ENCODE measurements around the gene LRRC59.
"Not testable (repeated sequence)": the region's sequence is repeated elsewhere in the genome, so short reads cannot be mapped to it uniquely, and the experiment has no call there.

Gene LRRC59

DNA sequence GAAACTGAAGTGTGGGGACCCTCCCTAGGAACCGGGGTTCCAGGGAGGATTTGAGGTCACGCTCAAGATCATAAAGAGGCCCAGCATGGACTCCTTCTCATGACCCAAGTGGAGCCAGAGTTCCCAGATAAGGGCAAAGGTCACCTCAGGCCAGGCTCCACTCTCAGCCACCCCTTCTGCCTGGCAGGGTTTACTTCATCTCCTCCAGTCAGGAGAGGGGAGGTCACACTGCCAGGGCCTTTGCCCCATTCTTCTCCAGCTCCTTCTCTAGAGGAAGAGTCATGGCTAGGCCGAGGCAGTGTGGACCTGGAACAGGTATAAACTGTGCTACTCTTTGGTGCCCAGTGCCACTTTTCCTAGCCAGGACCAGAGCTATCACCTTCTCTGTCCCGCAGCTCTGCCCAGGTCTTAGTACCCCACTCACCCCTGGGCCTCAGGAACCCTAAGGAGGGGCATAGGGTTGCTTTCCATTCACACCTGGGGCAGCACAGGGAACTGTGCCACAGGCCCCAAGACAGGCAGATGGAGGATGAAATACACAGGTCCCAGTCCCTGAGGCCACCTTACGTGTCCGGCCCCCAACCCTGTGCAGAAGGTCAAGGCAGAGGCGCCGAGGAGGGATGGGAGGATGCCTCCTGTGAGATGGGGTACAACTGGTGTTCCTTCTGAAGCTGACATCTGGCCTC, 27.8 kb upstream of the LRRC59 start:
- no peak for DNase-seq (ENCODE audit: low spot score)

DNA sequence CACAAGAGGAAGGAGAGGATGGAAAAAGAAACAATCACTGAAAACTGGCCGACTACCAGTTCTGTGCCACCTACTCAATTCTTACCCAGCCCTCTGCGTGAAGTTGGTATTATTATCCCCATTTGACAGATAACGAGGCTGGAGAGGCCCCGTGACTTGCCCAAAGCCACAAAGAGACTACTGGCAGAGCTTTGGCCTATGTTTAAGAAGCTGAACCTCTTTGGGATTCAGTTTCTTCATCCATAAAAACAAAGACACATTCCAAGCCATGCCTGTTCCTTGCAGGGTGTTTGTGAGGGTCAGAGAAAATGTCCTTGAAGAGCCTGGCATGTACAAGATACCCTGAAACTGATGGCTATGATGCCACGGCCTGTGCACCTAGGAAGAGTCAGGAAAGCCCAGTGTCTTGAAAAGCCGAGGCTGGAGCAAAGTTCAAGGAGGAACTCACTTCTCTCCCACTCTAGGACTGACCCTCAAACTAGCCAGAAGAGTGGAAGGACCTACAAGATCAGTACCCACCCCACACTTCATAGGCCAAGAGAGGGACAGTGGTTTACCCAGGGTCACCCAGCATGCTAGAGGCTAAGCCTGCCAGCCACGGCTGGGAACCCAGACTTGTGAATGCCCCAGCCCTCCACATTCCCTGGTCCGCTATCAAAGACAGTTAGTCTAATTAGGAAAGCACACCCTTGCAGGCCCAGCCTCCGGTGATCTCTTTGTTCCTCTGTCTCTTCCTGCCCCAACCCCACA, 27.1 kb upstream of the LRRC59 start:
- DNase-seq (ENCODE audit: low spot score) = no peak

DNA sequence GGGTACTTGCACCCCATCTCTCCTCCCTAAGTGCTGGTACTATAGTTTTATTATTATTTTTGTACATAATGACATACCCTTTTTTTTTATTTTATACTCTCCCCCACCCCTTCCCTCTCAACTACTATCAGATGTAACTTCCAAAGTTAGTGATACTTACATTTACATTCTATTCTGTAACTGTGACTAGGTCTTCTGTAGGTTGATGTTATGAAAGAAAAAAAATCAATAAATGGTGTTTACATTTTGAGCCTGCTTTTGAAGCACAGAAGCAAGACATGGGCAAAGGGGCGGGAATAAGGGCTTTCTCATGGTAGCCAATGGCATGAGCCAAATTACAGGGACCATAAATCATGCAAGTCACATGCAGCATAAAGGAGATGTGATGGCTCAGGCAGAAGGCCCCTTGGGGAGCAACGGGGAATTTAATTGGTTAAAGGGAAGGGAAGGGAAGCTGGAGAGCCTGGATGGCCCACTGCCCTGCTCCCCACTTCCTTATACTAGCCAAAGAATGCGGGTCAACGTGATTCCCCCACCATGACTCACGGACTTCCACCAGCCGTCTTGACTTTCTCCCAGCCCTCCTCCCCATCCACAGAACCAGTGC, 26.3 kb upstream of the LRRC59 start:
- DNase-seq (ENCODE audit: low spot score) = no peak

DNA sequence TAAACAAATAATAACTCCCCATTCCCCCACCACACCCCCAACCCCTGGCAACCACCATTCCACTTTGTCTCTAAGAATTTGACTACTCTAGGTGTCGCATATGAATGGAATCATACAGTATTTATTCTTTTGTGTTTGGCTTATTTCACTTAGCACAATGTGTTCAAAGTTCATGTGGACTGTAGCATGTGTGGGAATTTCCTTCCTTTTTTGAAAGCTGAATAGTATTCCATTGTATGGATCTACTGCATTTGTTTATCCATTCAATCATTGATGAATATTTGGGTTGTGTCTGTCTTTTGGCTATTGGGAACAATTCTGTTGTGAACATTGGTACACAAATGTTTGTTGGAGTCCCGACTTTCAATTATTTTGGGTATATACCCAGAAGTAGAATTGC, 25.4 kb upstream of the LRRC59 start:
- DNase-seq (ENCODE audit: low spot score) = no peak

DNA sequence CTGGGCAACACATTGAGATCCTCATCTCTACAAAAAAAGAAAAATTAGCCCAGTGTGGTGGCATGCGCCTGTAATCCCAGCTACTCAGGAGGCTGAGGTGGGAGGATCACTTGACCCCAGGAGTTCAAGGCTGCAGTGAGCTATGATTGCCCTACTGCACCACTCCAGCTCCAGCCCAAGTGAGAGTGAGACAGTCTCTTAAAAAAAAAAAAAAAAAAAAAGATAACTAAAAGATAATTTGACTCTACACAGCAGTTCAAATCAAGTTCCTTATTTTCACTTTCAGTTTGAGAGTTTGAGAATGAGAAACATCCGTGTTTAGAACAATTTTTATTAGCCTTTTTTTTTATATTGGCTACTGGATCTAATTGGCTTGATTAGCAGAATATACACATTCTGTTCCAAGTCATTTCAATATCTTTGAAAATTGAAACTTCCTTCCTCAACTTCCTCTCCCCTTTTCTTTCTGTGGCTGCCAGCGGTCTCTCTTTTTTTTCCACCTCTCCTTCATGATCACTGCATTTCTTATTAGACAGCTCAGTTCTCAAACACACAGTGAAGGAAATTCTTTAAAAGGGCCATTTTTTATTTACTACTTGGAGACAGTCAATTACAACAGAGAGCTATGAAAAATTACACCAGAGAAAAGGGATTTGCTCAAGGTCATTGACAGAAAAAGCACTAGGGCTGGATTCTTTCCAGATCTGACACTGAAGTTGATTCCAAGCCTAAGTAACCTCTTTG, 24.2 kb upstream of the LRRC59 start:
- DNase-seq (ENCODE audit: low spot score) = no peak

DNA sequence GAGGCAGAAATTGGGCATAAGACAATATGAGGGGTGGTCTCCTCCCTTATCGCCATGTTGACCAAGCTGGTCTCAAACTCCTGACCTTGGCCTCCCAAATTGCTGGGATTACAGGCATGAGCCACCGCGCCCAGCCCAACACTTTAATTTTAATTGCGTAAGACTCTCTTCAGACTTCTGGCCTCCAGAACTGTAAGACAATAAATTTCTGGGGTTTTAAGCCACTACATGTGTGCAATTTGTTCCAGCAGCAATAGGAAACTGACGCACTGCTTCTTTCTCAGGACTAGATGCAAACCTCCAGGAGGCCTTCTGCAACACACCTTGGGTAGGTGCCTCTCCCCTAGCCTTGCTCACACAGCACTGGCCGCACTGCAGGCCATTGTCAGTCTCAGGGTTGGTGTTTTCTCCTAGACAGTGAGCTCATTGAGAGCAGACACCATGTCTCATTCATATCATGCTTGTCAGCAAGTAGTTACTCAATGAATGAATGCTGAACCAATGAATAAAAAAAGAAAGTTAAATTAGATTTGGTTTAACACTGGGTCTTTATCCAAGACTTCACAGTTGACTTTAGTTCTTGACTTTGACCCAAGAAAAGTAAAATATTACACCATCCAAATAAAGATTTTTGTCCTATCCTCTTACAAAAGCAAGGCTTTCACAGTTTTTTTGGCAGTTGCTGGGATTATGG, 23.2 kb upstream of the LRRC59 start:
- DNase-seq (ENCODE audit: low spot score) = no peak

DNA sequence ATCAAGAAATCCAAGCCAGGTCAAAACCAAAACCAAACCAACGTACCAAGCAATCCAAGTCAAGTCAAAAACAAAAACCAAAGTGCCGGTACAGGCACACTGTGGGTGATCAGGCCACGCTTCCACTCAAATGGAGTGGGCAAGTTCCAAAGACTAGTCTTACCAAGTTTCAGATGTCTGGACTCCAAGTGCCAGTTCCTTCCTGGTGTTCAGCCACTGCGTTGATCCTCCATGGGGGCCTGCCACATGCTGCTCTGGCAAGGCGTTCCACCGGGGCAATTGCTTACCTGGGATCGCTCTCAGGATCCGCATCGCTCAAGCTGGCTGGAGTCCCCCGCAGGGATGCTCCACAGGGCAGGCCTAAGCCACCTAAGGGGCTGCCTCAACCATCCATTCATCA, 22.3 kb upstream of the LRRC59 start:
- DNase-seq (ENCODE audit: low spot score) = not testable (repeated sequence)

DNA sequence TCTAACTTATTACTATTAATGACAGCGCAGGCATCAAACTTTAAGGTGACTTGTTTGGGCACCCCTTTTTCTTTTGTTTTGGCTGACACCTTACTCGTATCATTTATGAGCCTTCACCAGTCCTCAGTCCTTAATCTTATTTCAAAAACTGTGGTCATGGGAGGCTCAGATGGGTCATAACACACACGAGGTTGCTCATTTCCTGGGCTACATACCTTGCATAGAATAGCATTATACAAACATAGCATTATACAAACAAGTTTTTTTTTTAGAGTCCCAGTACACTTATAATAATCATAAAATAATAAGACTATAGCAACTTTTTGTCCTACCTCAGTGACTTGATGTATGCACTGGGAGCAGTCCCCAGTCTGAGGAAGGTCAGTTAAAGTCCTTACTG, 17.5 kb upstream of the LRRC59 start:
- DNase-seq (ENCODE audit: low spot score) = no peak

DNA sequence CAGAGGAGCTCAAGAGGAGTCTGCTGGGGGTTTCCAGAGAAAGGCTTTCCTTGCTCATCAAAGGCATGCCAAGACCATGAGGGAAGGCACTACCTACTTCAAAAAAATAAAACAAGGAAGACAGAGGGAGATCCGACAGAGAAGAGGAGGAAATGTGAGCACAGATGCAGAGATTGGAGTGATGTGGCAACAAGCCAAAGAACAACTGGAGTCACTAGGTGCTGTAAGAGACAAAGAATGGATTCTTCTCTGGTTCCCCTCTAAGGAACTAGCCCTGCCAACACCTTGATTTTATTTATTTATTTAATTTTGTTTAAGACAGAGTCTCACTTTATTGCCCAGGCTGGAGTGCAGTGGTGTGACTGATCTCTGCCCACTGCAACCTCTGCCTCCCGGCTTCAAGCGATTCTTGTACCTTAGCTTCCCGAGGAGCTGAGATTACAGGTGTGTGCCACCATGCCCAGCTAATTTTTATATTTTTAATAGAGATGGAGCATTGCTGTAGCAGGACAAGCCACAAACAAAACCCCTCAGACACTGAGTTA, 14.9 kb upstream of the LRRC59 start:
- DNase-seq (ENCODE audit: low spot score) = no peak

DNA sequence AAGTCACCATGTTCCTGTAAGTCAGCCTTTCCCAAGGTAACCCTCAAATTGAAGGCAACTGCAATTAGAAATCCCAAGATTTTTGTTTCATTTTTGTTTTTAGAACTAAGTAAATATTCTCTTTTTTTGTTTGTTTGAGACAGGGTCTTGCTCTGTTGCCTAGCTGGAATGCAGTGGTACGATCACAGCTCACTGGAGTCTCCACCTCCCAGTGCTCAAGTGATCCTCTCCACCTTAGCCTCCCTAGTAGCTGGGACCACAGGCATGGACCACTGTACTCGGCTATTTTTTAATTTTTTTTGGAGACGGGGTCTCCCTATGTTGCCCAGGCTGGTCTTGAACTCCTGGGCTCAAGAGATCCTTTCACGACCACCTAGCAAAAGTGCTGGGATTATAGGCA, 10.6 kb upstream of the LRRC59 start:
- no peak for DNase-seq (ENCODE audit: low spot score)

DNA sequence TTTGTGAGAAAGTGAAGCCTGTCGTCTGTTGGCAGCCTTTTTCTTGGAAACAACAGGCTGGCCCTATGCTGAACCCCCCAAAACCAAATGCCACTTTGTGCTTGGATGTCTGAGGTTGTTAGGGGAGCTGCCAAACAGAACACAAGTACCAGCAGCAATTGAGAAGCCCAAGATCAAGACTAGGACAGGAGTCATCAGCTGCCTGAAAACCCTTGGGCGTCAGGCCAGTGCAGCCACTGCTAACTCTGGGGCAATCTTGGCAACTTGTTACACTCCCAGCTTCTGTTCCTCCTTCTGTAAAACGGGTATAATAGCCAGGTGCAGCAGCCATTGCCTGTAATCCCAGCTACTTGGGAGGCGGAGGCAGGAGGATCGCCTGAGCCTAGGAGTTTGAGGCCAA, 9.3 kb upstream of the LRRC59 start:
- DNase-seq (ENCODE audit: low spot score) = no peak

DNA sequence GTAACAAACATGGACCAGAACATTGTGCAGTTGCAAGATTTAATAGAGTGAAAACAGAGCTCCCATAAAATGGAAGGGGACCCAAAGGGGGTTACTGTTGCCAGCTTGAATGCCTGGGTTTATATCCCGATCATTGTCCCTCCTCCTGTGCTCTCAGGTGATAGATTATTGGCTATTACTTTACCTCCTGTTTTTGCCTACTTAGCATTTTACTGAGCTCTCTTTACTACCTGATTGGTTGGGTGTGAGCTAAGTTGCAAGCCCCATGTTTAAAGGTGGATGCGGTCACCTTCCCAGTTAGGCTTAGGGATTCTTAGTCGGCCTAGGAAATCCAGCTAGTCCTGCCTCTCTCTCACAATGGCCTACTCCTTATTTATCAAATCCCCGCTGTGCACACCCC, 8.0 kb upstream of the LRRC59 start:
- not testable (repeated sequence) for DNase-seq (ENCODE audit: low spot score)

DNA sequence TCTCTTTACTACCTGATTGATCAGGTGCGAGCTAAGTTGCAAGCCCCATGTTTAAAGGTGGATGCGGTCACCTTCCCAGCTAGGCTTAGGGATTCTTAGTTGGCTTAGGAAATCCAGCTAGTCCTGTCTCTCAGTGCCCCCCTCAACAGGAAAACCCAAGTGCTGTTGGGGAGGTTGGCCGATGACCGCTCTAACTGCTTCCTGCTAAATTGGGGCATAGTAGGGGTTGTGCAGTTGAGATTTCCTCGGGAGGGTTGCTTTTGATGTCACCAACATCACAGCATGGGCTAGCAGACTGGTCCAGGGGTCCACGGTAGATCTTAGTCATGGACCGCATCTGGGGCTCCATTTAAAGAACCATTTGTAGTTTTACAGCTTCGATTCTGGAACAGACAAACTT, 2.3 kb upstream of the LRRC59 start:
- DNase-seq (ENCODE audit: low spot score) = not testable (repeated sequence)

DNA sequence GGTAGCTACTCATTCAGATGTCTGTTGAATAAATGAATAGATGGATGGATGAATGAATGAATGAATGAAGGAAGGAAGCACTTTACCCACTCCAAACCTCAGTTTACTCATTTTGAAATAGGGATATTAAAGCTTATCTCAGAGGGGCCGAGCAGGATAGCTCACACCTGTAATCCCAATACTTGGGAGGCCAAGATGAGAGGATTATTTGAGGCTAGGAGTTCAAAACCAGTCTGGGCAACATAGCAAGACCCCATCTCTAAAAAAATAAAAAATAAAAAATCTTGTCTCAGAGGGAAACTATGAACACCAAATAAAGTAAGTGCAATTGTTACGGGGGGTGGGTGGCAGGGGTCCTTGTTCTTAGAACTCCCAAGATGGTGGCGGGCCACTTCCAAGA, 1.3 kb upstream of the LRRC59 start:
- DNase-seq (ENCODE audit: low spot score) = not testable (repeated sequence)

DNA sequence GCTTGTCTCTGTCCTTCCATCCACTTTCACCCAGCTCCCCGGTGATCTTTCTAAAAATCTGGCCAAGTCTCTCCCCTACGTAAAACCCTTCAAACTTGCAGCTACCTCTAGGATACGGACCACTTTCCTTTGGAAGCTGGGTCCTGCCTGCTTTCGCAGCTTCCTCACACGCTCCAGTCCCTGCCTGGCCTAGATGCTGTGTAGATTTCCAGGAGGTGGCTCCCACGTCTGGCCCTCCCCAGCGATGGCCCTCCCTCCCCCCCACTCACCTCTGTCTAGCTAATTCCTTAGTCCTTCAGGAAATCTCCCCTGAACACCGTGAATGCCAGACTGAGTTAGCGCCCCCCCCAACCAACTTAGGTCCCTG, 579 bp upstream of the LRRC59 start:
- DNase-seq (ENCODE audit: low spot score) = no peak

DNA sequence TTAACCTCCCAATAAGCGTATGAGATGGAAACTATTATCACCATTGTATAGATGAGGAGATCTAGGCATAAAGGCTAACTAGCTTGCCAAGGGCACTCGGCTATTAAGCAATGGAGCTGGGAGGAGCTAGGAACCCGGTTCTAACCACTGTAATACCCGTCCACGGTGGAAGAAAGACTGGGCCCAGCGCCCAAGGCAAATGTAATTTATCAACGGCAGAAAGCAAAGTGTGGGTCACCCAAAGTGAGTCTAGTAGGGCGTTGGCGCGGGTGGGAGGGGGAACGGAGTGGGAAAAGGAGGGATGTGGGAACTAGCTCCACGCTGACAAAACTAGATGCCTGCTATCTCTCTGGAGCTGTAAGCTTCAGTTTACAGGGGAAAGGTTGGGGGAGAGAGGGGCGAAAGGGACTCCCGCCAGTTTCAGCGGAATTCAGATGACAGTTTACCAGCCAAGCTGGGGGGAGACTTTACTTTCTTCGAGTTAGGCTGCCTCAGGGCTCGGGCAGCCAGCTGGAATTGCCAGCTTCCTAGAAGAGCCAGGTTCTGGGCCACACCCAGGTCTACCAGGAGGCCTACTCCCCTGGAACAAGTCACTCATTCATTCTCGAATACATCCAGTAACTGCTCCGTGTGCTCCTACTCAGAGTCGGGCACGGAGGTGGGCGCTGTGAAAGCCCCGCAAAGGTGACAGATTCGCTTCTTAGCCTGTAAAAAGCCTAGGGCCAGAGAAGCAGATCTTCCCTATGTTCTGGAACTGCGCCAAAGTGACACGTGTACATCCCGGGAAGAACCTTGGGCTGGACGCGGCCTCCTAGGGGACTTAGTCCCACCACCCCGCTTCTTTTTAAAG, 837 bp downstream of the LRRC59 start:
- peak; percentile 22 for DNase-seq (ENCODE audit: low spot score)

DNA sequence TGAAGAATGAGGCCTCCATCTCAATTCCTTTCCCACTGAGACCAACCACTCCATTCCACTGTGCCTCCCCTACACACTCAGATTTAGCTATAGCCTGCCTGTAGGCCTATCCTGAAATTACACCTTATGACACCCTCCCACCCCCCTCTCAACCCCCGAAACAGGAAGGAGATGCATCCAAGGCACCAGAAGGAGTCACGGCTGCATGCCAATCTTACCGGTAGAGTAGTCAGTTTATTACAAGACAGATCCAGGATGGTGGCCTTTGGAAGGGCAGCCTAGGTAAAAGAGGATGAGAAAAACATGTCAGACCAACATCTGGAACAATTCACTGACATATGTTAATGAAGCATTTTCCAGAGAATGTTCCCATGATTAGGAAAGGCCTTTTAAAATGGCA, 2.6 kb downstream of the LRRC59 start:
- no peak for DNase-seq (ENCODE audit: low spot score)

DNA sequence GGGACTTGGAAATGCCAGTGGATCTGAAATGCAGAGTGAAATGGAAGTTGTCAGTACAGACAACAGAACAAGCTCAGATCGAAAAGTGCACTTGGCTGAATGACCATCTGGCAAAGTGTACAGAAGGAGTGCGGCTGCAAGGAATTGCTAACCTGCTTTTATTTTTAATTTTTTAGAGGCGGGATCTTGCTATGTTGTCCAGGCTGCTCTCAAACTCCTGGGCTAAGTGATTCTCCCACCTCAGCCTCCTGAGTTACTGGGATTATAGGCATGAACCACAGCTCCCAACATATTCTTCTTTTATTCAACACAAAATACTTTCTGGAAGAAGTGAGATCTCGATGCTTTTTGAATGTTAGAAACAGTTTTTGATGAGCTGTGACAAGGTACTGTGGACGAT, 3.6 kb downstream of the LRRC59 start:
- DNase-seq (ENCODE audit: low spot score) = no peak

DNA sequence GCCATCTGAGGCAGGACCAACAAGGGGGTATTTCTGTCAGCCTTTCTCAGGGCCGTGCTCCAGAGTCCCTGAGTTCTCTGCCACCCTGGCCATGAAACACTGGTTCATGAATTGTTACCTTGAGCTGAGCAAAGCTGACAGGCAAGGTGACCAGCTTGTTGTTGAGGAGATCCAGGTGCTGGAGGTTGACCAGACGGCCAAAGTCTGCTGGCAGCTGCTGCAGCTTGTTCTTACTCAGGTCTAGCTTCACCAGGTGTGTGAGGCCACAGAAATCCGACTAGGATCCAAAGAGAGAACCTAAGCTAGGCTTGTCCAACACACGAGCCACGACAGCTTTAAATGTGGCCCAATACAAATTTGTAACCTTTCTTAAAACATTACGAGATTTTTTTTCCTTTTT, 4.7 kb downstream of the LRRC59 start:
- no peak for DNase-seq (ENCODE audit: low spot score)

DNA sequence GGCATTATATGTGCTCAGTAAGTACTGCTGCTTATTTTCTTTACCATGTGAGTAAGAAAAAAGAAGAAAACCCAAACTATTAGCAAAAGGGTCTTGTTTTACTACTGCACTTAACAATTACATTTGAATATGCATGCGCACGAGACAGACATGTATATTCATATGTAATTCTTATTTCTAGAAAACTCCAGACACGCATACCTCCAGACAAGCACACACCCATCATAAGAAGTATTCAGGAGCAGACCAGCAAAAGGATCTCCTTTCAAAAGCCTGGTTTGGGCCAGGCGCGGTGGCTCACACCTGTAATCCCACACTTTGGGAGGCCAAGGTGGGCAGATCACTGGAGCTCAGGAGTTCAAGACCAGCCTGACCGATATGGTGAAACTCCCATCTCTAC, 7.8 kb downstream of the LRRC59 start:
- DNase-seq (ENCODE audit: low spot score) = no peak

DNA sequence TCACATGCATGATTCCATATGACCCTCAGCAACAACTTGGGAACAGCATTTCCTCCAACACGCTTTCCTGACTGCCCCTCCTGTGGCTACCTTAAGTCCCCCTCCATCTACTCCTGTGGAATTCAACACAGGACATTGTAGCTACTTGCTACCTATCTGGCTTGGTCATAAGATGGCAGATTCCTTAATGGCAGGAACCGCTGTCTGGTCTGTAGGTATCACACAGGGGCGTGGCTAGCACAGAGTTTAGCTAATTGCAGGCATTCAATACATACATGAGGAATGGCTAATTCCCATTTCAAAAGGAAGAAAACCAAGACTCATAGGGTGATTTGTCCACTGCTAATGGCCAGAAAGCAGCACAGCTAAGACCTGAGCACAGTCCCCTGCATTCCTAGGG, 8.6 kb downstream of the LRRC59 start:
- no peak for DNase-seq (ENCODE audit: low spot score)

Measured in cerebellar cortex (tissue), 1 donor.